Thymus (tissue), 11 donors: Measurements from ENCODE around the gene CPNE4. TPM values are rescaled to one million over a fixed set of nuclear protein-coding genes. Genes with fewer than 3 reads are reported as not detected.

ENCODE experiments used
- DNase-seq, 9 donors: peaks; one replicate each; pipeline ENCODE4 v3.0.0-alpha.2; 2013; ENCODE audit warnings: low spot score in 9 of 9, low read depth in 6 of 9, missing footprints in 1 of 9
- H3K27ac ChIP-seq, 2 donors: one replicate each; pipeline ENCODE4 v1.5.1; 2013; ENCODE audit warnings: control low read depth in 1 of 2, low read depth in 1 of 2, low read length in 1 of 2, mild to moderate bottlenecking in 1 of 2, moderate library complexity in 1 of 2
- H3K27me3 ChIP-seq, 2 donors: one replicate each; pipeline ENCODE4 v1.5.1; 2013; ENCODE audit warnings: low read length in 1 of 2; ENCODE audit not compliant: control insufficient read depth in 2 of 2, insufficient read depth in 1 of 2
- H3K36me3 ChIP-seq, 2 donors: one replicate each; pipeline ENCODE4 v1.5.1; 2013; ENCODE audit warnings: low read length in 1 of 2, mild to moderate bottlenecking in 1 of 2, moderate library complexity in 1 of 2; ENCODE audit not compliant: control insufficient read depth in 2 of 2, insufficient read depth in 2 of 2
- H3K4me1 ChIP-seq, 2 donors: one replicate each; pipeline ENCODE4 v1.5.1; 2013; ENCODE audit warnings: low read length in 2 of 2; ENCODE audit not compliant: control insufficient read depth in 2 of 2, insufficient read depth in 2 of 2
- H3K4me3 ChIP-seq, 2 donors: one replicate each; pipeline ENCODE4 v1.5.1; 2013; ENCODE audit warnings: low read length in 2 of 2, control low read depth in 1 of 2, mild to moderate bottlenecking in 1 of 2
- H3K9me3 ChIP-seq, 2 donors: one replicate each; pipeline ENCODE4 v1.5.1; 2013; ENCODE audit warnings: low read length in 1 of 2, mild to moderate bottlenecking in 1 of 2; ENCODE audit not compliant: control insufficient read depth in 2 of 2, insufficient read depth in 1 of 2
- WGBS: extraction: QIAGEN DNeasy Blood & Tissue Kit; methylation state at CpG from one replicate; pipeline ENCODE4 v1.1.7; 2013; 5-methylcytosine and 5-hydroxymethylcytosine counted together
- polyA plus RNA-seq: library from polyadenylated mRNA; stranded (reverse); fragments of 200-250 nt; gene quantifications from one replicate; pipeline ENCODE4 v1.2.3, GENCODE V29; 2013
- total RNA-seq: library from RNA; stranded (reverse); fragments of 120-200 nt; gene quantifications from one replicate; pipeline ENCODE4 v1.2.4, GENCODE V29; 2013
- donor health status: healthy.

The CPNE4 gene
- total and polyA plus RNA-seq, 2 donors, result 0.33 to 0.89 TPM

DNA sequence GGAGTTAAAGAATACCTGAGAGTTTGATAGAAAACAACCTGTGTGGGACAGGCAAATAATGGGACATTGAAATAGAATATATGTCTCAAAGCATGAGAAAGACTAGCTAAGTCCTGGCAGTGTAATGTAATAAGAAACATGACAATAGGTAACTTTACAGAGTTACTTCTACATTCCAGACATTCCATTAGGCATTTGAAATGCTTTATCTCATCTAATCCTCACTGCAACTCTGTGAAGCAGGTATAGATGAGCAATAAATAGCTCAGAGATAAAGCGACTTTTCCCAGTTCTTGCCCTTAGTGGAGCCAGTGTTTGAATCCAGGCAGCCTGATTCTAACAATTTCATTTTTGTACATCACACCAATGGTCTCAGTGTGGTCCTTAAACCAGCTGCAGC lies 76.8 kb downstream of the CPNE4 start:
- DNase-seq, result no peak
- H3K27ac ChIP-seq, result no peak overlapping the region
- no peak overlapping the region for H3K4me3 ChIP-seq
- no peaks in the 10 kb centered on the region for H3K9me3 ChIP-seq
- H3K36me3 ChIP-seq, result no peaks in the 10 kb centered on the region
- no peaks in the 10 kb centered on the region for H3K4me1 ChIP-seq
- no peaks in the 10 kb centered on the region for H3K27me3 ChIP-seq
- WGBS, result 84% methylated on average over 1 of the region's 1 CpG

DNA sequence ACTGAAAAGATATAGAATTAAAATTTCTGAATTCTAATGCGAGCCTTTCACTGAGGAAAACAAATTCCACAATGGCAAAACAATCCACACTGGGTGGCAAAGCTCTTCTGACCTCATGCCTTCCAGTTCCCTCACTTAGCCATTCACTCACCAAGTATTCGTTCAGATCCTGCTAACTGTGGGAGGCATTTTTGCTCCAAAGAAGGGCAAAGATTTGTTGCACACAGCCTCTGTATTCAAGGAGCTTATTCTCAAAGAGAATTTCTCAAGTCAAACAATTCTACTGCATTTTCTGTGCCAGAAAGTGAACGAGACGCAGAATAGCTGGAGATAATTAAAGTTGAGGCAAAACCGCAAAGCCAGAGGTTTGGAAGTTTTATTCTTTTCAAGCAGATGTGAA lies 77.3 kb downstream of the CPNE4 start:
- Histone ChIP-seq H3K4me1 (no peaks in the 10 kb centered on the region), H3K27me3 (no peaks in the 10 kb centered on the region), H3K9me3 (no peaks in the 10 kb centered on the region), H3K4me3 (no peak overlapping the region), H3K36me3 (no peaks in the 10 kb centered on the region), H3K27ac (no peak overlapping the region)
- no peak for DNase-seq
- WGBS, result 79% methylated on average over 5 of the region's 5 CpGs

DNA sequence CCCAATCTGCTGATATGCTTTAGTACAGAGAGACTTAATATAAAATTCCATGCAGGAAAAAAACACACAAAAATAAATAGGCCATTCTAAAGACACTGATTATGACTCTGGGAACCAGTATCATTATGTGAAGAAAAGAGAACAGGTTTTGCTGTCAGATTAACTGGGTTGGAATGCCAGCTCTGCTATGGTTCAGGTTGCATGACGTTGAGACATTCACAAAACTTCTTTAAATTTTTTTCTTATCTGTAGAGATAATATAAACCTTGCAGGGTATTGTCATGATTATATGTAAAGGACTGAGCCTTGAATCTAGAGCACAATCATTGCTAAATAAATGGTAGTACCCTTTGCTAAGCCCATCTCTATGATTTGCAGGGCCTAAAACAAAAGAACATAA lies 86.0 kb downstream of the CPNE4 start:
- Histone ChIP-seq H3K4me3 (no peak overlapping the region), H3K27ac (no peak overlapping the region), H3K9me3 (no peaks in the 10 kb centered on the region), H3K27me3 (no peaks in the 10 kb centered on the region), H3K36me3 (no peaks in the 10 kb centered on the region), H3K4me1 (no peaks in the 10 kb centered on the region)
- WGBS, result 82% methylated on average over 1 of the region's 1 CpG
- no peak for DNase-seq

DNA sequence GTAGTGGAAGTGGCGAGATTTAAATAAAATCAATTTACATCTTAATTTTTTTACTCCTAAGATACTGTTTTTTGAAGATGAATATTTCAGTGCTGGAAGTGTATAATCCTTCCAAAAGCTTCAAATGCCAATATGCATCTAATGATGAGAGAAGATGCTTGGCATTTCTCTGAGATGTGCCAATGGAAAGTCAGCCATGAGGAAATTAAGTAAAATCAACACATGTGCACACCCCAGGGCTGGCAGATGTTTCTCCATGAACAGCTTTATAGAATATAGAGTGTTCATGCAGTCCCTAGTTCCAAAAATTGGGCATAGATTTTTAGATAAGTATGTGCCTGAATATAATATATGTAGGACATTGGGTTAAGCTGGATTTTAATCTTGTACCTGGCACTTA lies 90.1 kb downstream of the CPNE4 start:
- no peaks in the 10 kb centered on the region for H3K9me3 ChIP-seq
- H3K27me3 ChIP-seq, result no peaks in the 10 kb centered on the region
- no peaks in the 10 kb centered on the region for H3K36me3 ChIP-seq
- 93% methylated on average over 1 of the region's 1 CpG for WGBS
- no peak overlapping the region for H3K27ac ChIP-seq
- H3K4me1 ChIP-seq, result no peaks in the 10 kb centered on the region
- DNase-seq, result no peak
- no peak overlapping the region for H3K4me3 ChIP-seq

DNA sequence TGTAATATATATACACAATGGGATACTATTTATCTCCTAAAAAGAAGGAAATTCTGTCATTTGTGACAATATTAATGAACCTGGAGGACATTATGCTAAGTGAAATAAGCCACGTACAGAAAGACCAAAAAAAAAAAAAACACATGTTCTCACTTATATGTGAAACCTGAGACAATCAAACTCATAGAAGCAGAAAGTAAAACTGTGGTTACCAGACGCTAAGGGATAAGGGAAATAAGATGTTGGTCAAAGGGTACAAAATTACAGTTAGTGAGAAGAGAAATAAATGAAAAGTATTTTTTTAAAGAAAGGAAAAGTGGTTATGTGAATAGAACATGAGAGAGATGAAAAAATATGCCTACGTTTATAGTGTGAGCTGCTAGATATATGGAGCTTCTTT lies 101.1 kb downstream of the CPNE4 start:
- H3K27ac ChIP-seq, result no peak overlapping the region
- no peak for DNase-seq
- H3K36me3 ChIP-seq, result no peaks in the 10 kb centered on the region
- 82% methylated on average over 3 of the region's 3 CpGs for WGBS
- no peaks in the 10 kb centered on the region for H3K4me1 ChIP-seq
- H3K27me3 ChIP-seq, result no peaks in the 10 kb centered on the region
- H3K4me3 ChIP-seq, result no peak overlapping the region
- H3K9me3 ChIP-seq, result no peaks in the 10 kb centered on the region

DNA sequence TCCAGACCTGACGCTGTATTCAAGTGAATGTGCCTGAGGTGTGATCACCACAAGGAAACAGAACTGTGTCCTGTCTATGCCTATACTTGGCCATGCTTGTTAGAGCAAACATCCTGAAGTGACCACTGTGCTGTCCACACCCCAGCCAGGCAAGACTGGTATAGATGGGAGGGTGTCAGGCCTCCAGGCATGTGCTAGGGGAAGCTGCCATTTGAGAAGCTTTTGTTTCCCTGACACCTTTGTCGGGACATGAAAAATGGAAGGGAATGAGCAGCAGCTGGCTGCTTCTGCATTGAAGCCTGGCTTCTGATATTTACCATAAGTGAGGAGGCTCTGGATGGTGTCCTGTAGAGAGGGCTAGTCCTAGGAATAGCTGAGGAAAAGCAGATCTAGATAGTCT lies 106.2 kb downstream of the CPNE4 start:
- Histone ChIP-seq H3K4me3 (no peak overlapping the region), H3K9me3 (no peaks in the 10 kb centered on the region), H3K36me3 (no peaks in the 10 kb centered on the region), H3K4me1 (no peaks in the 10 kb centered on the region), H3K27ac (no peak overlapping the region), H3K27me3 (no peaks in the 10 kb centered on the region)
- DNase-seq, result no peak
- WGBS, result 63% methylated on average over 2 of the region's 2 CpGs

DNA sequence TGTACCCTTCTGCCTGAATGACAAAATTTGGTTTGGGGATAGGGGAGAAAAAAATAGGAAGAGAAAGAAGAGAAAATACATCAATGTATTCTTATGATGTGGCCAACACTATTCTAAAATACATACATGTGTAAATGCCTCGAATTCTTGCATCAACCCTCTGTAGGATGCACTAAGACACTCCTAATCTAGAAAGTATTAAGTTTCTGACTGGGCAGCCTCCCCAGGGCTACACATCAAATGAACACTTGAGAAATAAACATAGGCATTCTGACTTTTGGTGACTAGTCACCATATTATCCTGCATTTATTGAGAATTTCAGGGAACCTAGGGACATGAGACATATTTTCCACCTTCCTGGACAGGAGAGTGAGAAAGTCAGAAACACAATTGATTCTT lies 109.2 kb downstream of the CPNE4 start:
- Histone ChIP-seq H3K27ac (no peak overlapping the region), H3K4me3 (no peak overlapping the region), H3K9me3 (no peaks in the 10 kb centered on the region), H3K36me3 (no peaks in the 10 kb centered on the region), H3K4me1 (no peaks in the 10 kb centered on the region), H3K27me3 (no peaks in the 10 kb centered on the region)
- DNase-seq, result no peak
- WGBS, result 61% methylated on average over 1 of the region's 1 CpG

DNA sequence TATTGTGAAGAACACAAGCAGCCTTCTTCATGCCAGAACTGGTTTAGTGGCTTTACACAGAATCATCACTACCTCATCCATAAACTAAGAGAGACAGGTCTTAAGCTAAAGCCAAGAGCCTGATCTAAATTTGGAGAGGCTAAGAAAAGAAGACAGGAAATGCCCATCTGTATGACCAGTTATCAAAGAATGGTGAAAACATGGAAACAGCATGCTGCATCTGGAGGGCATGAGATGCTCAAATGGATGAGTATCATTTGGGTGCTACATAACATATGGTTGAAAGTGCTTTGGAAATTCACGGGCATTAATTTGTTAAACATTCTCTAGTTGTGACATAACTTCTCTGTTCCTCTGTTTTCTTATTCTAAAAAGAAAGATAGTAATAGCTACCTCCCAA lies 112.5 kb downstream of the CPNE4 start:
- 91% methylated on average over 1 of the region's 1 CpG for WGBS
- no peaks in the 10 kb centered on the region for H3K9me3 ChIP-seq
- DNase-seq, result no peak
- no peak overlapping the region for H3K4me3 ChIP-seq
- no peak overlapping the region for H3K27ac ChIP-seq
- H3K4me1 ChIP-seq, result no peaks in the 10 kb centered on the region
- H3K36me3 ChIP-seq, result no peaks in the 10 kb centered on the region
- H3K27me3 ChIP-seq, result no peaks in the 10 kb centered on the region

DNA sequence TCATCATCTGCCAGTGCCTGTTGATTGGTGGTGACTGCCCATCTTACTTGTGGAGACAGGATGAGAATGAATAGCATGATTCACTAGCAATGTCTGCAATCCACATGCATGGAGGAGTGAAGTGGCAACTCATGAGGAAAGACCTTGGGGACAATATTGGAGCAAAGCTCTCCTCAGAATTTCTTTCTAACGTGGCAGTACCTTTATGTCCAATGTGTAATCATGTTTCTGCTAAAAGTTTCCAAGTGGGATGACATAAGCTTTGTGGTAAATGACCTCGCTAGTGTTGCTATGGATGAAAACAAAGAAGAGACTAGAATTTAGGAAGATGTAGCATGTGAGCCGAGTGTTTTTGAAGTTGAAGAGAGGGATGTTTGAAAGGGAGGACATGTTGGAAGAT lies 117.8 kb downstream of the CPNE4 start:
- WGBS, result 83% methylated on average over 3 of the region's 3 CpGs
- Histone ChIP-seq H3K27me3 (no peaks in the 10 kb centered on the region), H3K4me1 (no peaks in the 10 kb centered on the region), H3K4me3 (no peak overlapping the region), H3K36me3 (no peaks in the 10 kb centered on the region), H3K9me3 (no peaks in the 10 kb centered on the region), H3K27ac (no peak overlapping the region)
- DNase-seq, result no peak

DNA sequence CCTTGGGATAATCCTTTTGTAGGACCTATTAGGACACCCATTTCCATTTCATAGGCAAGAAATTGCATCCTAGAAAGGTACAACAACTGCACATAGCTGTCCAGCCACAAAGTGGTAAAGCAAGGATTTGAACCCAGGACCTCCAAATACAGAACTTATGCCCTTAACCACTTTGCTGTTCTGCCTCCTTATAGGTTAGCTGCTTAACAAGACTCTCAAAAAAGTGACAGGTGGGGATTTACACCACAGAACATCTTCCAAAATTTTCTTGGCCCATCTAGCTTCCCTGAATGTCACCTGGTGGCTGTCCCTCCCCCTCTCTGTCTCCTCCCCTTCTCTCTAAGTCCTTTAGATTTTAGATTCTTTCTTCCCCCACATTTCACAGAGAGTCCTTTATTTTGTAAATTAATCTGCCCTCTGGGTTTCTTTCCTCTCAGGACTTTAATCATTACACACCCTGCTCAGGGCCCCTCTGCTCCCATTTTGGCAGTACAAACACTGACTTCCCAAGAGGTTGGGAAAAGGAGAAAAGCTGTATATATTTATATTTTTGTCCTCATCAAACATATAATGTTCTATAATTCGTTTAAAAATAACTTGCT lies 120.6 kb downstream of the CPNE4 start:
- no peak overlapping the region for H3K4me3 ChIP-seq
- H3K36me3 ChIP-seq, result no peaks in the 10 kb centered on the region
- H3K9me3 ChIP-seq, result no peaks in the 10 kb centered on the region
- DNase-seq, result no peak
- no peak overlapping the region for H3K27ac ChIP-seq
- WGBS, result 76% methylated on average over 1 of the region's 1 CpG
- no peaks in the 10 kb centered on the region for H3K27me3 ChIP-seq
- H3K4me1 ChIP-seq, result no peaks in the 10 kb centered on the region
